ENCODE measurements around the gene UGT1A5.

The UGT1A5 gene

GRCh38 chr2:233705911-233706506 is 6.7 kb upstream of the UGT1A5 start:
- no peak overlapping the region for H3K4me2 ChIP-seq (ENCODE audit: low read depth, low read length, poor library complexity, severe bottlenecking)
- TF ChIP-seq EZH2phosphoT487 (conservative IDR thresholded peaks at IDR 0.05; ENCODE audit: low read length) (no peak), CTCF (IDR thresholded peaks at IDR 0.05; ENCODE audit: insufficient read depth, low read length, poor library complexity, severe bottlenecking) (no peak)
- no peak overlapping the region for H3K9ac ChIP-seq (ENCODE audit: low read length)
- no peaks in the 10 kb centered on the region for H3K9me2 ChIP-seq (replicated peaks; ENCODE audit: insufficient read depth, low read length)
- H2AFZ ChIP-seq (ENCODE audit: low read depth, low read length, severe bottlenecking) = no peak overlapping the region
- no peak overlapping the region for H3K4me3 ChIP-seq (ENCODE audit: insufficient read depth, low read length, poor library complexity, severe bottlenecking)
- no peaks in the 10 kb centered on the region for H3K27me3 ChIP-seq (ENCODE audit: low read length)
- H3K9me3 ChIP-seq (ENCODE audit: insufficient read depth, low read length) = no peaks in the 10 kb centered on the region
- no peaks in the 10 kb centered on the region for H3F3A ChIP-seq (ENCODE audit: insufficient read depth)
- H3K36me3 ChIP-seq (ENCODE audit: low read length) = no peaks in the 10 kb centered on the region
- H3K27ac ChIP-seq (ENCODE audit: low read depth, low read length) = no peak overlapping the region
- H4K20me1 ChIP-seq (ENCODE audit: low read depth, low read length) = no peaks in the 10 kb centered on the region
- no peaks in the 10 kb centered on the region for H3K79me2 ChIP-seq (ENCODE audit: insufficient read depth, low read length)

- Histone ChIP-seq H3K4me3 (ENCODE audit: insufficient read depth, low read length, poor library complexity, severe bottlenecking) (no peak overlapping the region), H3K4me2 (ENCODE audit: low read depth, low read length, poor library complexity, severe bottlenecking) (no peak overlapping the region), H3K36me3 (ENCODE audit: low read length) (no peaks in the 10 kb centered on the region), H4K20me1 (ENCODE audit: low read depth, low read length) (no peaks in the 10 kb centered on the region), H3K9me2 (replicated peaks; ENCODE audit: insufficient read depth, low read length) (no peaks in the 10 kb centered on the region), H2AFZ (ENCODE audit: low read depth, low read length, severe bottlenecking) (no peak overlapping the region), H3K27me3 (ENCODE audit: low read length) (no peaks in the 10 kb centered on the region), H3K79me2 (ENCODE audit: insufficient read depth, low read length) (no peaks in the 10 kb centered on the region), H3K9ac (ENCODE audit: low read length) (no peak overlapping the region), H3K27ac (ENCODE audit: low read depth, low read length) (no peak overlapping the region), H3F3A (ENCODE audit: insufficient read depth) (no peaks in the 10 kb centered on the region), H3K9me3 (ENCODE audit: insufficient read depth, low read length) (no peaks in the 10 kb centered on the region)
- TF ChIP-seq CTCF (IDR thresholded peaks at IDR 0.05; ENCODE audit: insufficient read depth, low read length, poor library complexity, severe bottlenecking) (no peak), EZH2phosphoT487 (conservative IDR thresholded peaks at IDR 0.05; ENCODE audit: low read length) (no peak)
These were observed 6.0 kb upstream of the UGT1A5 start for GRCh38 chr2:233706720-233707119.

- Histone ChIP-seq H3K9me3 (ENCODE audit: insufficient read depth, low read length) (no peaks in the 10 kb centered on the region), H2AFZ (ENCODE audit: low read depth, low read length, severe bottlenecking) (no peak overlapping the region), H3K36me3 (ENCODE audit: low read length) (no peaks in the 10 kb centered on the region), H3K27me3 (ENCODE audit: low read length) (no peaks in the 10 kb centered on the region), H3K79me2 (ENCODE audit: insufficient read depth, low read length) (no peaks in the 10 kb centered on the region), H3F3A (ENCODE audit: insufficient read depth) (no peaks in the 10 kb centered on the region), H3K9me2 (replicated peaks; ENCODE audit: insufficient read depth, low read length) (no peaks in the 10 kb centered on the region), H3K4me3 (ENCODE audit: insufficient read depth, low read length, poor library complexity, severe bottlenecking) (no peak overlapping the region), H3K9ac (ENCODE audit: low read length) (no peak overlapping the region), H4K20me1 (ENCODE audit: low read depth, low read length) (no peaks in the 10 kb centered on the region), H3K27ac (ENCODE audit: low read depth, low read length) (no peak overlapping the region), H3K4me2 (ENCODE audit: low read depth, low read length, poor library complexity, severe bottlenecking) (no peak overlapping the region)
- TF ChIP-seq EZH2phosphoT487 (conservative IDR thresholded peaks at IDR 0.05; ENCODE audit: low read length) = no peak
- TF ChIP-seq CTCF (IDR thresholded peaks at IDR 0.05; ENCODE audit: insufficient read depth, low read length, poor library complexity, severe bottlenecking) = no peak
These were observed 4.6 kb upstream of the UGT1A5 start for GRCh38 chr2:233707940-233708644.

Measured in SU-DHL-6 (cell line).